Measurements from ENCODE around the gene INPP4B. TPM values are rescaled to one million over a fixed set of nuclear protein-coding genes. Genes with fewer than 3 reads are reported as not detected.

Gene INPP4B
- polyA plus RNA-seq, 1 of the 3 experiments (the other 2 are of a cell fraction) = 0.08 TPM

DNA sequence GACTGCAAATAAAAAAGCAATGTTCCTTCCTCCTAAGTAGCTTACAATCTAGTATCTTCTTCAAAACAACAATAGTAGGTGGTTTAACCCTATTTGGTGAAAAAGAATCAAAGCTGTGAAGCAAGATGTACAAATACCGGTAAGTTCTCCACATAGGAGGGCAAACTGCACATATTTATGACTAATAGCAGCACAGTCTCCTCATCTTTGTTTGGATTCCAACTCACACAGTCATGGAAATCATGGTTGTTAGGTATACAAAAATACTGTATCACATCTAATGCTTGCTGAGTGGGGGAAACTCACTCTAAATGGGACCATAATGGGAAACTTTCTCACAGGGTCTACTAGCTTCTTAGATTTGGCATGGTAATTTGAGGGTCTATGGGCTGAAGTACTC is 597.2 kb downstream of the INPP4B start:
- H3K4me1 ChIP-seq (ENCODE audit: control insufficient read depth in 1 of 2, insufficient read depth in 2 of 2, low read depth in 1 of 2, low read length in 1 of 2) = no peaks in the 10 kb centered on the region
- CTCF ChIA-PET = no interaction called here
- H3F3A ChIP-seq (replicated peaks; ENCODE audit: insufficient read depth) = no peaks in the 10 kb centered on the region
- no peaks in the 10 kb centered on the region for H3K36me3 ChIP-seq (replicated peaks in 1 of 2; ENCODE audit: control insufficient read depth in 1 of 2, insufficient read depth in 2 of 2, low read length in 1 of 2)
- no peaks in the 10 kb centered on the region for H3K9me3 ChIP-seq
- no peaks in the 10 kb centered on the region for H3K9me2 ChIP-seq
- POLR2A ChIA-PET = no interaction called here
- H4K20me1 ChIP-seq (ENCODE audit: insufficient read depth) = no peaks in the 10 kb centered on the region
- H3K27ac ChIP-seq (ENCODE audit: low read depth in 2 of 2, low read length in 1 of 2) = no peak overlapping the region
- TF ChIP-seq EZH2phosphoT487 (IDR thresholded peaks at IDR 0.05; ENCODE audit: borderline replicate concordance, low read depth) = no peak
- no peak for TF ChIP-seq TAF1 (IDR thresholded peaks at IDR 0.05; ENCODE audit: borderline replicate concordance, low read depth, low read length)
- no peak for TF ChIP-seq RXRA (IDR thresholded peaks at IDR 0.05; ENCODE audit: borderline replicate concordance, low read depth)
- TF ChIP-seq, protein P1, sequence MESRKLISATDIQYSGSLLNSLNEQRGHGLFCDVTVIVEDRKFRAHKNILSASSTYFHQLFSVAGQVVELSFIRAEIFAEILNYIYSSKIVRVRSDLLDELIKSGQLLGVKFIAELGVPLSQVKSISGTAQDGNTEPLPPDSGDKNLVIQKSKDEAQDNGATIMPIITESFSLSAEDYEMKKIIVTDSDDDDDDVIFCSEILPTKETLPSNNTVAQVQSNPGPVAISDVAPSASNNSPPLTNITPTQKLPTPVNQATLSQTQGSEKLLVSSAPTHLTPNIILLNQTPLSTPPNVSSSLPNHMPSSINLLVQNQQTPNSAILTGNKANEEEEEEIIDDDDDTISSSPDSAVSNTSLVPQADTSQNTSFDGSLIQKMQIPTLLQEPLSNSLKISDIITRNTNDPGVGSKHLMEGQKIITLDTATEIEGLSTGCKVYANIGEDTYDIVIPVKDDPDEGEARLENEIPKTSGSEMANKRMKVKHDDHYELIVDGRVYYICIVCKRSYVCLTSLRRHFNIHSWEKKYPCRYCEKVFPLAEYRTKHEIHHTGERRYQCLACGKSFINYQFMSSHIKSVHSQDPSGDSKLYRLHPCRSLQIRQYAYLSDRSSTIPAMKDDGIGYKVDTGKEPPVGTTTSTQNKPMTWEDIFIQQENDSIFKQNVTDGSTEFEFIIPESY (IDR thresholded peaks at IDR 0.05; ENCODE audit: borderline replicate concordance, low read depth) = no peak
- TF ChIP-seq YY1 (IDR thresholded peaks at IDR 0.05; ENCODE audit: low read depth) = no peak
- no peak for TF ChIP-seq CHD2 (IDR thresholded peaks at IDR 0.05; ENCODE audit: low read length, partially characterized antibody)
- TF ChIP-seq ELF1 (IDR thresholded peaks at IDR 0.05) = no peak
- no peak for TF ChIP-seq EP300 (IDR thresholded peaks at IDR 0.05; ENCODE audit: borderline replicate concordance in 1 of 2, low read depth in 1 of 2, low read length in 1 of 2)
- TF ChIP-seq TEAD4 (IDR thresholded peaks at IDR 0.05; ENCODE audit: borderline replicate concordance, insufficient read depth) = no peak
- TF ChIP-seq USF2 (IDR thresholded peaks at IDR 0.05; ENCODE audit: borderline replicate concordance, low read depth, low read length) = no peak
- DNase-seq = no peak
- H3K4me2 ChIP-seq = no peak overlapping the region
- WGBS (ENCODE audit: low lambda C conversion rate) = 83% methylated on average over 1 of the region's 1 CpG
- no peaks in the 10 kb centered on the region for H3K79me2 ChIP-seq (ENCODE audit: insufficient read depth)
- H3K9ac ChIP-seq = no peak overlapping the region
- H2AFZ ChIP-seq (ENCODE audit: low read depth) = no peak overlapping the region
- H3K27me3 ChIP-seq (ENCODE audit: insufficient read depth) = no peaks in the 10 kb centered on the region
- no peak overlapping the region for H3K4me3 ChIP-seq (ENCODE audit: low read depth in 2 of 2, low read length in 1 of 2)

DNA sequence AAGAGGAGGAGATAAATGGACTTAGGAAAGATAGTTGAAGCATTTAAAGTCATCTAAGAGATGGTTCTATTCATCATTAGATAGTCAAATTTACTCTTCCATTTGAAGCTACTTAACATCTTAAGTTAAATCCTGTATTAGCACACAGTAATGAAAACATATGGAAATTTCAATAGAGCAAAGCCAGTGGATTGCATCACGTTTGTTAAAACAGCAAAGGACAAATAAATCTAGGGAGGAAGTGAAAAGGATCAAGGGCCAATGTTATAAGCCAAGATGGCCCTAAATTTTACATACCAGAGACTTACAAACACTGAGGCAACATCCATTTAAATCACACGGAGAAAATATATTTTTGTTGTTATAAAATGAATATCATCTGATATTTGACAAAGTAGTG is 602.8 kb downstream of the INPP4B start:
- no peak overlapping the region for H3K27ac ChIP-seq (ENCODE audit: low read depth in 2 of 2, low read length in 1 of 2)
- no peak overlapping the region for H2AFZ ChIP-seq (ENCODE audit: low read depth)
- no peaks in the 10 kb centered on the region for H3K36me3 ChIP-seq (replicated peaks in 1 of 2; ENCODE audit: control insufficient read depth in 1 of 2, insufficient read depth in 2 of 2, low read length in 1 of 2)
- no peaks in the 10 kb centered on the region for H4K20me1 ChIP-seq (ENCODE audit: insufficient read depth)
- H3K4me1 ChIP-seq (ENCODE audit: control insufficient read depth in 1 of 2, insufficient read depth in 2 of 2, low read depth in 1 of 2, low read length in 1 of 2) = no peaks in the 10 kb centered on the region; a peak in 1 of 4 replicates
- H3K9ac ChIP-seq = no peak overlapping the region
- ChIA-PET POLR2A (no interaction called here), CTCF (interaction anchor here (1.6 kb wide), 1 partner anchor 17 kb away, joined by 4 read pairs; no protein-coding TSS in a partner anchor)
- no peaks in the 10 kb centered on the region for H3K79me2 ChIP-seq (ENCODE audit: insufficient read depth)
- no peaks in the 10 kb centered on the region for H3F3A ChIP-seq (replicated peaks; ENCODE audit: insufficient read depth)
- H3K4me3 ChIP-seq (ENCODE audit: low read depth in 2 of 2, low read length in 1 of 2) = no peak overlapping the region
- no peak for DNase-seq
- no peaks in the 10 kb centered on the region for H3K9me2 ChIP-seq
- no peak overlapping the region for H3K4me2 ChIP-seq
- H3K27me3 ChIP-seq (ENCODE audit: insufficient read depth) = no peaks in the 10 kb centered on the region
- no peak for TF ChIP-seq EZH2phosphoT487 (IDR thresholded peaks at IDR 0.05; ENCODE audit: borderline replicate concordance, low read depth)
- TF ChIP-seq MXI1 (IDR thresholded peaks at IDR 0.05; ENCODE audit: low read depth, low read length) = no peak
- TF ChIP-seq YY1 (IDR thresholded peaks at IDR 0.05; ENCODE audit: low read depth) = no peak
- no peak for TF ChIP-seq RFX5 (IDR thresholded peaks at IDR 0.05; ENCODE audit: low read length)
- TF ChIP-seq NFIC (IDR thresholded peaks at IDR 0.05; ENCODE audit: borderline replicate concordance) = no peak
- 66% methylated on average over 2 of the region's 2 CpGs for whole genome bisulfite sequencing (ENCODE audit: low lambda C conversion rate)
- no peaks in the 10 kb centered on the region for H3K9me3 ChIP-seq
